Activated CD8-positive, alpha-beta T cell treated with anti-CD3 and anti-CD28 coated beads for 36 hours (primary cell): ENCODE results near the gene HSF5. TPM values are rescaled to one million over a fixed set of nuclear protein-coding genes. Genes with fewer than 3 reads are reported as not detected.

ENCODE experiments used
- ATAC-seq: fragments of 200-7000 bp; cut with Tn5 transposase; one replicate; pipeline ENCODE4 v1.10.0; 2021; ENCODE audit warnings: mild to moderate bottlenecking, moderate library complexity
- CTCF ChIA-PET: fragments of 350-600 bp; sonication (Branson Sonifier 250); formaldehyde crosslinking; loops from one replicate; lab custom pipeline; 2021; ENCODE audit warnings: antibody characterized with exemption; lab: Charles Lee
- POLR2A ChIA-PET: fragments of 350-600 bp; sonication (Branson Sonifier 250); formaldehyde crosslinking; loops from one replicate; lab custom pipeline; 2021; ENCODE audit warnings: antibody characterized with exemption; lab: Charles Lee
- DNase-seq: peaks from one replicate; pipeline ENCODE4 v3.0.0-alpha.2; 2020
- H3K27ac Mint-ChIP-seq: one replicate; pipeline ENCODE4 v1.8.0; 2021; ENCODE audit warnings: mild to moderate bottlenecking, mixed read lengths
- H3K27me3 Mint-ChIP-seq: one replicate; pipeline ENCODE4 v1.8.0; 2021; ENCODE audit warnings: mixed read lengths
- H3K36me3 Mint-ChIP-seq: one replicate; pipeline ENCODE4 v1.8.0; 2021; ENCODE audit warnings: low read depth, mixed read lengths
- H3K4me1 Mint-ChIP-seq: one replicate; pipeline ENCODE4 v1.8.0; 2021; ENCODE audit warnings: low read depth, mixed read lengths
- H3K4me3 Mint-ChIP-seq: one replicate; pipeline ENCODE4 v1.8.0; 2021; ENCODE audit warnings: mild to moderate bottlenecking, moderate library complexity, mixed read lengths
- H3K9me3 Mint-ChIP-seq: one replicate; pipeline ENCODE4 v1.8.0; 2021; ENCODE audit warnings: mixed read lengths
- intact Hi-C: fragments of 100-400 bp; cut with micrococcal nuclease; formaldehyde crosslinking; loops from one replicate; pipeline ENCODE4 v1.10.0; 2022
- total RNA-seq, 2 experiments: library from RNA; stranded (reverse); gene quantifications; one replicate each; pipeline ENCODE4 v1.2.3, GENCODE V29; 2021
- TF ChIP-seq, protein P1 (sequence below): fragments of 200-600 bp; IDR thresholded peaks from one replicate; pipeline ENCODE4 v1.8.0; 2022; ENCODE audit warnings: antibody characterized with exemption, mild to moderate bottlenecking

HSF5 gene
- total RNA-seq, 2 experiments from 2014 or later, result 3.2 to 3.9 TPM

DNA sequence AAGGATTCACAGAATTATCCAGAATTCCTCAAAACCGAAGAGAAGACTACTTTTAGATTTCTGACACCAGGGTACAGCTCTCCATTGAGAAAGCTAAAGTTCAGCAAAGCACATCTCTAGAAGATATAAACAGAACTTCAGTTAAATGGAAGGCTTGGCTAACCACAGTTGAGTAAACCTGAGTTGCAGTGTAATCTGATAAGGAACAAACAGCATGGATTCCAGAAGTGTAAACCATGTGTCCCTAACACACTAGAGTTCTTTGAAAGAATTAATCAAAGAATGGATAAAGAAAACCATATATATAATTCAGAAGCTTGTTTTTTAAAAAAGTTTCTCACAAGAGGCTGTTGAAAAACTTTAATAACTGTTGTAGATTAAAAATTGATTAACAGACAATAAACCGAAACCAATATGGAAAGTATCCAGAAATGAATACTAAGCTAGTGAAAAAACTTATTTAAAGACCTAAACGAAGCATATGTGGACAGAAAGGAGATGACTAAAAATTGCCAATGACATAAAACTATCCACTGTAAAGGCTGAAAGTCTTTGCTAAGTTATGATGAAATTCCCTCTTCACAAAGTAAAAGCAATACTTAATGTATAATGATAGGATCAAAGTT lies 75.1 kb downstream of the HSF5 start:
- ATAC-seq (no peak), DNase-seq (no peak)
- H3K36me3 Mint-ChIP-seq, result no peaks in the 10 kb centered on the region
- intact Hi-C loops, result no loop called here
- TF ChIP-seq, protein P1, sequence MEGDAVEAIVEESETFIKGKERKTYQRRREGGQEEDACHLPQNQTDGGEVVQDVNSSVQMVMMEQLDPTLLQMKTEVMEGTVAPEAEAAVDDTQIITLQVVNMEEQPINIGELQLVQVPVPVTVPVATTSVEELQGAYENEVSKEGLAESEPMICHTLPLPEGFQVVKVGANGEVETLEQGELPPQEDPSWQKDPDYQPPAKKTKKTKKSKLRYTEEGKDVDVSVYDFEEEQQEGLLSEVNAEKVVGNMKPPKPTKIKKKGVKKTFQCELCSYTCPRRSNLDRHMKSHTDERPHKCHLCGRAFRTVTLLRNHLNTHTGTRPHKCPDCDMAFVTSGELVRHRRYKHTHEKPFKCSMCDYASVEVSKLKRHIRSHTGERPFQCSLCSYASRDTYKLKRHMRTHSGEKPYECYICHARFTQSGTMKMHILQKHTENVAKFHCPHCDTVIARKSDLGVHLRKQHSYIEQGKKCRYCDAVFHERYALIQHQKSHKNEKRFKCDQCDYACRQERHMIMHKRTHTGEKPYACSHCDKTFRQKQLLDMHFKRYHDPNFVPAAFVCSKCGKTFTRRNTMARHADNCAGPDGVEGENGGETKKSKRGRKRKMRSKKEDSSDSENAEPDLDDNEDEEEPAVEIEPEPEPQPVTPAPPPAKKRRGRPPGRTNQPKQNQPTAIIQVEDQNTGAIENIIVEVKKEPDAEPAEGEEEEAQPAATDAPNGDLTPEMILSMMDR, result no peak
- H3K4me3 Mint-ChIP-seq, result no peak overlapping the region
- no peaks in the 10 kb centered on the region for H3K9me3 Mint-ChIP-seq
- ChIA-PET CTCF (interaction anchor here (0.7 to 9.6 kb wide), 6 partner anchors 12 to 96 kb away, joined by 3 to 130 read pairs (median 3); partner anchors contain the start of gene HSF5), POLR2A (interaction anchor here (0.6 to 1.2 kb wide), 5 partner anchors 10 to 219 kb away, joined by 3 to 5 read pairs (median 4); no protein-coding TSS in a partner anchor)
- no peaks in the 10 kb centered on the region for H3K27me3 Mint-ChIP-seq
- H3K27ac Mint-ChIP-seq, result peak overlapping the region; percentile 65
- H3K4me1 Mint-ChIP-seq, result peaks cover 20% of the 10 kb centered on the region

DNA sequence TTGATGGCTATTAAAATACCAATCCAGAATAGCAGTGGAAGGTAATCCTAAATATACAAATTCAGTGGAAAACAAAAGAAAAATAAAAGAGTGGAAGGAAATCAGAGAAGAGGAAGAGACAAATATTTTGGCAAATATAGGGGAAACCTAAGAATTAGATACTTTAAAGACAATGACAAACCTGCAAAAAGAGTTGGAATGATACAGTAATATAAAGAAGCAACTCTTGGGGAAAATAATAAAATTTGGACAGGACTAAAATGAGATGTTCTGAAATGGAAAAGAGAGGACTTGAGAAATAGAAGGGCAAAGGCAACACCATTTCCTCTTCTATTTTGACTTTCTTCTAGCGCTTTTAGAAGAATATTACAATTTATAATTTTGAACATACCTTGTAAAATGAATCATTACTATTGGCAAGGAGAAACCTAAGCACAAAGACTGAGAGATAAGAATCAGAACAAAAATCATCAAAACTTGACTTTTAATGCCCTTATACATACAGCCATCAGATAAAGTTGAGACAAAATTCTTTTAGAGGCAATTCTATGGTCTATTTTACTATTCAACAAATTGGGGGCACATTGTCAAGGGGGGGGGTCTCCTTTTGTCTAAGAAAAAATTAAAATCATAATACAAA lies 76.0 kb downstream of the HSF5 start:
- no peak overlapping the region for H3K27ac Mint-ChIP-seq

GRCh38 chr17:58411408-58411894 lies 76.8 kb downstream of the HSF5 start:
- intact Hi-C loops, result no loop called here

More for the DNA sequence above, 76.0 kb downstream of the HSF5 start:
- DNase-seq, result no peak
- TF ChIP-seq, protein P1, result no peak
- ATAC-seq, result no peak
- Mint-ChIP-seq H3K4me1 (peaks cover 11% of the 10 kb centered on the region), H3K36me3 (no peaks in the 10 kb centered on the region), H3K27me3 (no peaks in the 10 kb centered on the region), H3K9me3 (no peaks in the 10 kb centered on the region), H3K4me3 (no peak overlapping the region)
- CTCF ChIA-PET, result interaction anchor here (1.0 to 1.8 kb wide), 3 partner anchors 68 to 95 kb away, joined by 3 to 11 read pairs (median 4); no protein-coding TSS in a partner anchor
- intact Hi-C loops, result no loop called here
- POLR2A ChIA-PET, result no interaction called here

GRCh38 chr17:58410714-58411407 lies 77.3 kb downstream of the HSF5 start:
- H3K27ac Mint-ChIP-seq, result no peak overlapping the region
- CTCF ChIA-PET, result interaction anchor here (0.8 to 1.0 kb wide), 3 partner anchors 14 to 93 kb away, joined by 3 to 4 read pairs (median 3); no protein-coding TSS in a partner anchor
- no peak for ATAC-seq
- no peaks in the 10 kb centered on the region for H3K36me3 Mint-ChIP-seq
- H3K4me1 Mint-ChIP-seq, result peaks cover 7% of the 10 kb centered on the region
- POLR2A ChIA-PET, result no interaction called here
- no peak for DNase-seq
- intact Hi-C loops, result no loop called here
- no peaks in the 10 kb centered on the region for H3K9me3 Mint-ChIP-seq
- TF ChIP-seq, protein P1, result no peak
- H3K27me3 Mint-ChIP-seq, result no peaks in the 10 kb centered on the region
- H3K4me3 Mint-ChIP-seq, result no peak overlapping the region

More at GRCh38 chr17:58411408-58411894, 76.8 kb downstream of the HSF5 start:
- Mint-ChIP-seq H3K9me3 (no peaks in the 10 kb centered on the region), H3K27ac (no peak overlapping the region), H3K36me3 (no peaks in the 10 kb centered on the region), H3K4me3 (no peak overlapping the region), H3K4me1 (peaks cover 7% of the 10 kb centered on the region), H3K27me3 (no peaks in the 10 kb centered on the region)
- TF ChIP-seq, protein P1, result no peak
- ChIA-PET POLR2A (no interaction called here), CTCF (interaction anchor here (0.8 to 1.0 kb wide), 3 partner anchors 14 to 94 kb away, joined by 3 to 4 read pairs (median 3); no protein-coding TSS in a partner anchor)
- ATAC-seq, result no peak
- DNase-seq, result no peak
